Measurements from ENCODE around the gene EMILIN2. TPM values are rescaled to one million over a fixed set of nuclear protein-coding genes. Genes with fewer than 3 reads are reported as not detected.

Gene EMILIN2
- total RNA-seq, 2 experiments from 2014 or later: 17.3 to 19.4 TPM

- H3K27ac Mint-ChIP-seq: peak overlapping the region; percentile 91
- peaks cover 30% of the 10 kb centered on the region for H3K4me1 Mint-ChIP-seq (ENCODE audit: low read depth)
- ATAC-seq (peak; percentile 94), DNase-seq (peak; percentile 77)
- no peaks in the 10 kb centered on the region for H3K27me3 Mint-ChIP-seq
- H3K4me3 Mint-ChIP-seq: peak overlapping the region; percentile 27
- intact Hi-C loops (cut with micrococcal nuclease): no loop called here
- peaks cover 11% of the 10 kb centered on the region for H3K36me3 Mint-ChIP-seq (ENCODE audit: low read depth)
- no peak for TF ChIP-seq CTCF (IDR thresholded peaks at IDR 0.05)
- H3K9me3 Mint-ChIP-seq: peaks cover 16% of the 10 kb centered on the region
- ChIA-PET CTCF (interaction anchor here (0.8 to 1.6 kb wide), 3 partner anchors 10 to 110 kb away, joined by 3 to 4 read pairs (median 3); no protein-coding TSS in a partner anchor), POLR2A (interaction anchor here (1.3 to 2.2 kb wide), 3 partner anchors 12 to 30 kb away, joined by 5 to 6 read pairs (median 5); no protein-coding TSS in a partner anchor)
Observed at GRCh38 chr18:2883076-2883735, 36.4 kb downstream of the EMILIN2 start.

GRCh38 chr18:2884706-2885285, 38.0 kb downstream of the EMILIN2 start:
- Mint-ChIP-seq H3K4me3 (no peak overlapping the region), H3K27ac (no peak overlapping the region), H3K27me3 (no peaks in the 10 kb centered on the region), H3K9me3 (peaks cover 16% of the 10 kb centered on the region), H3K4me1 (ENCODE audit: low read depth) (peaks cover 33% of the 10 kb centered on the region), H3K36me3 (ENCODE audit: low read depth) (peaks cover 12% of the 10 kb centered on the region)
- intact Hi-C loops (cut with micrococcal nuclease): no loop called here
- CTCF ChIA-PET: interaction anchor here (1.0 kb wide), 1 partner anchor 14 kb away, joined by 3 read pairs; no protein-coding TSS in a partner anchor
- ATAC-seq: no peak
- no peak for TF ChIP-seq CTCF (IDR thresholded peaks at IDR 0.05)
- POLR2A ChIA-PET: interaction anchor here (0.6 to 0.8 kb wide), 2 partner anchors 109 to 325 kb away, joined by 3 read pairs; no protein-coding TSS in a partner anchor
- no peak for DNase-seq

- ChIA-PET POLR2A (interaction anchor here (1.3 kb wide), 1 partner anchor 41 kb away, joined by 3 read pairs; no protein-coding TSS in a partner anchor), CTCF (no interaction called here)
- H3K27ac Mint-ChIP-seq: no peak overlapping the region
- no peak for DNase-seq
- peaks cover 46% of the 10 kb centered on the region for H3K4me1 Mint-ChIP-seq (ENCODE audit: low read depth)
- peaks cover 22% of the 10 kb centered on the region for H3K9me3 Mint-ChIP-seq
- H3K4me3 Mint-ChIP-seq: no peak overlapping the region
- no peaks in the 10 kb centered on the region for H3K27me3 Mint-ChIP-seq
- no peak for ATAC-seq
- no peak for TF ChIP-seq CTCF (IDR thresholded peaks at IDR 0.05)
- intact Hi-C loops (cut with micrococcal nuclease): no loop called here
- H3K36me3 Mint-ChIP-seq (ENCODE audit: low read depth): peaks cover 17% of the 10 kb centered on the region
Observed at GRCh38 chr18:2887470-2887869, 40.7 kb downstream of the EMILIN2 start.

- no peak for TF ChIP-seq CTCF (IDR thresholded peaks at IDR 0.05)
- POLR2A ChIA-PET: interaction anchor here (1.5 kb wide), 1 partner anchor 13 kb away, joined by 3 read pairs; no protein-coding TSS in a partner anchor
- H3K4me1 Mint-ChIP-seq (ENCODE audit: low read depth): peaks cover 31% of the 10 kb centered on the region
- H3K36me3 Mint-ChIP-seq (ENCODE audit: low read depth): peaks cover 17% of the 10 kb centered on the region
- H3K4me3 Mint-ChIP-seq: no peak overlapping the region
- peak; percentile 24 for ATAC-seq
- intact Hi-C loops (cut with micrococcal nuclease): loop anchor here (5.0 kb wide), 1 partner anchor 42 kb away; the partner anchor contains the start of gene EMILIN2
- CTCF ChIA-PET: interaction anchor here (1.2 to 1.5 kb wide), 2 partner anchors 17 to 262 kb away, joined by 3 to 4 read pairs; no protein-coding TSS in a partner anchor
- peaks cover 22% of the 10 kb centered on the region for H3K9me3 Mint-ChIP-seq
- H3K27me3 Mint-ChIP-seq: no peaks in the 10 kb centered on the region
- no peak for DNase-seq
- no peak overlapping the region for H3K27ac Mint-ChIP-seq
Observed at GRCh38 chr18:2889761-2890192, 43.0 kb downstream of the EMILIN2 start.
